ENCODE data around the gene CYB561.
A peak's percentile ranks its signal among the peaks of the same experiment; 100 is the strongest.

The CYB561 gene

GRCh38 chr17:63426041-63426916, 19.8 kb downstream of the CYB561 start:
- H3K4me1 ChIP-seq (ENCODE audit: insufficient read depth, low read length, poor library complexity, severe bottlenecking): peaks cover 26% of the 10 kb centered on the region
- no peaks in the 10 kb centered on the region for H3K36me3 ChIP-seq (ENCODE audit: insufficient read depth, low read length)
- no peaks in the 10 kb centered on the region for H3F3A ChIP-seq (ENCODE audit: low read depth)
- H3K27me3 ChIP-seq (ENCODE audit: insufficient read depth, low read length, poor library complexity, severe bottlenecking): no peaks in the 10 kb centered on the region
- H3K9me3 ChIP-seq (ENCODE audit: insufficient read depth, low read depth, low read length): no peaks in the 10 kb centered on the region
- no peak overlapping the region for H3K4me2 ChIP-seq (ENCODE audit: low read depth, low read length, poor library complexity, severe bottlenecking)
- TF ChIP-seq EZH2phosphoT487 (IDR thresholded peaks at IDR 0.05; ENCODE audit: borderline replicate concordance) (no peak), CTCF (conservative IDR thresholded peaks at IDR 0.05; ENCODE audit: low read length) (peak; percentile 30)
- H3K79me2 ChIP-seq (ENCODE audit: insufficient read depth, low read length): no peaks in the 10 kb centered on the region
- H2AFZ ChIP-seq (ENCODE audit: low read length): no peak overlapping the region
- no peak overlapping the region for H3K4me3 ChIP-seq (ENCODE audit: low read length, poor library complexity, severe bottlenecking)
- H3K9ac ChIP-seq (ENCODE audit: low read depth, low read length, poor library complexity, severe bottlenecking): no peak overlapping the region
- H4K20me1 ChIP-seq (ENCODE audit: insufficient read depth, low read length, poor library complexity, severe bottlenecking): no peaks in the 10 kb centered on the region
- no peaks in the 10 kb centered on the region for H3K9me2 ChIP-seq (replicated peaks; ENCODE audit: low read depth, low read length)

GRCh38 chr17:63425483-63425882, 20.6 kb downstream of the CYB561 start:
- no peaks in the 10 kb centered on the region for H4K20me1 ChIP-seq (ENCODE audit: insufficient read depth, low read length, poor library complexity, severe bottlenecking)

GRCh38 chr17:63423963-63424362, 22.1 kb downstream of the CYB561 start:
- H3K36me3 ChIP-seq (ENCODE audit: insufficient read depth, low read length): no peaks in the 10 kb centered on the region; the same call in 1 of the 2 replicates
- no peak overlapping the region for H3K9ac ChIP-seq (ENCODE audit: low read depth, low read length, poor library complexity, severe bottlenecking)

More at GRCh38 chr17:63425483-63425882, 20.6 kb downstream of the CYB561 start:
- H2AFZ ChIP-seq (ENCODE audit: low read length): no peak overlapping the region
- H3K4me3 ChIP-seq (ENCODE audit: low read length, poor library complexity, severe bottlenecking): no peak overlapping the region
- H3K9me3 ChIP-seq (ENCODE audit: insufficient read depth, low read depth, low read length): no peaks in the 10 kb centered on the region
- H3K36me3 ChIP-seq (ENCODE audit: insufficient read depth, low read length): no peaks in the 10 kb centered on the region; the same call in 1 of the 2 replicates
- no peaks in the 10 kb centered on the region for H3K27me3 ChIP-seq (ENCODE audit: insufficient read depth, low read length, poor library complexity, severe bottlenecking)
- no peak overlapping the region for H3K9ac ChIP-seq (ENCODE audit: low read depth, low read length, poor library complexity, severe bottlenecking)
- no peaks in the 10 kb centered on the region for H3K79me2 ChIP-seq (ENCODE audit: insufficient read depth, low read length)
- H3K9me2 ChIP-seq (replicated peaks; ENCODE audit: low read depth, low read length): no peaks in the 10 kb centered on the region
- H3K4me1 ChIP-seq (ENCODE audit: insufficient read depth, low read length, poor library complexity, severe bottlenecking): peaks cover 26% of the 10 kb centered on the region
- no peaks in the 10 kb centered on the region for H3F3A ChIP-seq (ENCODE audit: low read depth)
- H3K4me2 ChIP-seq (ENCODE audit: low read depth, low read length, poor library complexity, severe bottlenecking): no peak overlapping the region
- no peak for TF ChIP-seq EZH2phosphoT487 (IDR thresholded peaks at IDR 0.05; ENCODE audit: borderline replicate concordance)
- TF ChIP-seq CTCF (conservative IDR thresholded peaks at IDR 0.05; ENCODE audit: low read length): peak; percentile 88

More at GRCh38 chr17:63423963-63424362, 22.1 kb downstream of the CYB561 start:
- Histone ChIP-seq H3K4me1 (ENCODE audit: insufficient read depth, low read length, poor library complexity, severe bottlenecking) (peaks cover 26% of the 10 kb centered on the region), H3K27me3 (ENCODE audit: insufficient read depth, low read length, poor library complexity, severe bottlenecking) (no peaks in the 10 kb centered on the region), H2AFZ (ENCODE audit: low read length) (no peak overlapping the region), H3K4me2 (ENCODE audit: low read depth, low read length, poor library complexity, severe bottlenecking) (no peak overlapping the region), H3K9me2 (replicated peaks; ENCODE audit: low read depth, low read length) (no peaks in the 10 kb centered on the region), H3K4me3 (ENCODE audit: low read length, poor library complexity, severe bottlenecking) (no peak overlapping the region), H3F3A (ENCODE audit: low read depth) (no peaks in the 10 kb centered on the region), H4K20me1 (ENCODE audit: insufficient read depth, low read length, poor library complexity, severe bottlenecking) (no peaks in the 10 kb centered on the region), H3K79me2 (ENCODE audit: insufficient read depth, low read length) (no peaks in the 10 kb centered on the region), H3K9me3 (ENCODE audit: insufficient read depth, low read depth, low read length) (no peaks in the 10 kb centered on the region)
- no peak for TF ChIP-seq CTCF (conservative IDR thresholded peaks at IDR 0.05; ENCODE audit: low read length)
- TF ChIP-seq EZH2phosphoT487 (IDR thresholded peaks at IDR 0.05; ENCODE audit: borderline replicate concordance): no peak

All from Loucy (cell line).